Fibroblast of lung (primary cell): ENCODE data around the gene WIPF3. TPM values are rescaled to one million over a fixed set of nuclear protein-coding genes. Genes with fewer than 3 reads are reported as not detected.

Experiments
- DNase-seq, 2 donors: peaks; one replicate each; pipeline versions ENCODE4 v3.0.0 to v3.0.0-alpha.2; 2010; ENCODE audit warnings: low read depth in 2 of 2
- H2AFZ ChIP-seq: 2 replicates; pipeline ENCODE4 v1.5.1; 2012; ENCODE audit warnings: low read length, control low read depth, inconsistent platforms
- H3K27ac ChIP-seq: 2 replicates; pipeline ENCODE4 v1.5.1; 2011; ENCODE audit warnings: low read length, control low read depth; ENCODE audit not compliant: insufficient read depth
- H3K27me3 ChIP-seq: 2 replicates; pipeline ENCODE4 v1.5.1; 2011; ENCODE audit warnings: mild to moderate bottlenecking, low read length; ENCODE audit not compliant: control insufficient read depth, insufficient read depth
- H3K36me3 ChIP-seq: 2 replicates; pipeline ENCODE4 v1.5.1; 2011; ENCODE audit warnings: low read length; ENCODE audit not compliant: control insufficient read depth, insufficient read depth
- H3K4me1 ChIP-seq: 2 replicates; pipeline ENCODE4 v1.5.1; 2011; ENCODE audit warnings: low read length; ENCODE audit not compliant: control insufficient read depth, insufficient read depth; ENCODE audit errors: extremely low read depth
- H3K4me2 ChIP-seq: 2 replicates; pipeline ENCODE4 v1.5.1; 2011; ENCODE audit warnings: low read length, control low read depth; ENCODE audit not compliant: insufficient read depth; ENCODE audit errors: extremely low read depth
- H3K4me3 ChIP-seq, 4 experiments: fragments of 200-600 bp in 1 of 4; sonication (generic) in 1 of 4; replicated peaks in 1 of 4; 2 replicates each; pipeline ENCODE4 v1.5.1; 2011 to 2016; ENCODE audit warnings: low read length in 4 of 4, low read depth in 3 of 4, mild to moderate bottlenecking in 3 of 4, control low read depth in 2 of 4, inconsistent platforms in 1 of 4, mixed read lengths in 1 of 4; ENCODE audit not compliant: insufficient read depth in 1 of 4; ENCODE audit errors: control extremely low read depth in 1 of 4
- H3K79me2 ChIP-seq: 2 replicates; pipeline ENCODE4 v1.5.1; 2012; ENCODE audit warnings: mild to moderate bottlenecking, low read length, inconsistent platforms; ENCODE audit not compliant: control insufficient read depth, insufficient read depth
- H3K9ac ChIP-seq: 2 replicates; pipeline ENCODE4 v1.5.1; 2011; ENCODE audit warnings: mild to moderate bottlenecking, low read length, control low read depth; ENCODE audit not compliant: insufficient read depth
- H3K9me3 ChIP-seq: 2 replicates; pipeline ENCODE4 v1.5.1; 2012; ENCODE audit warnings: low read depth, low read length; ENCODE audit not compliant: control insufficient read depth, insufficient read depth
- H4K20me1 ChIP-seq: 2 replicates; pipeline ENCODE4 v1.5.1; 2011; ENCODE audit warnings: low read length; ENCODE audit not compliant: control insufficient read depth, insufficient read depth; ENCODE audit errors: extremely low read depth
- EZH2 ChIP-seq: IDR thresholded peaks from 2 replicates; pipeline ENCODE4 v1.5.1; 2012; ENCODE audit warnings: low read length, control low read depth, mild to moderate bottlenecking; ENCODE audit errors: missing control alignments
- polyA plus RNA-seq, 2 donors: library from polyadenylated mRNA; depleted of rRNA in 1 of 2; stranded (reverse) in 1 of 2; unstranded in 1 of 2; fragments of >200 nt; gene quantifications; 2 replicates each; pipeline ENCODE4 v1.2.1, GENCODE V29; 2011 to 2012; ENCODE audit warnings: missing spikeins in 1 of 2
- total RNA-seq: library from RNA; depleted of rRNA; stranded (reverse); fragments of >200 nt; gene quantifications from 2 replicates; pipeline ENCODE4 v1.2.1, GENCODE V29; 2014
- TF ChIP-seq, protein P1 (sequence below), 2 donors: IDR thresholded peaks in 1 of 2; conservative IDR thresholded peaks in 1 of 2; 1 replicate in 1 of 2; 2 replicates in 1 of 2; pipeline ENCODE4 v1.5.1; 2011 to 2012; ENCODE audit warnings: low read length in 2 of 2, control low read depth in 1 of 2, inconsistent platforms in 1 of 2, low read depth in 1 of 2, mild to moderate bottlenecking in 1 of 2

The WIPF3 gene
- total and polyA plus RNA-seq, 2 donors (not counting 1 experiment from before 2014, with no cell fraction given) = 0.33 TPM; not detected in 1

DNA sequence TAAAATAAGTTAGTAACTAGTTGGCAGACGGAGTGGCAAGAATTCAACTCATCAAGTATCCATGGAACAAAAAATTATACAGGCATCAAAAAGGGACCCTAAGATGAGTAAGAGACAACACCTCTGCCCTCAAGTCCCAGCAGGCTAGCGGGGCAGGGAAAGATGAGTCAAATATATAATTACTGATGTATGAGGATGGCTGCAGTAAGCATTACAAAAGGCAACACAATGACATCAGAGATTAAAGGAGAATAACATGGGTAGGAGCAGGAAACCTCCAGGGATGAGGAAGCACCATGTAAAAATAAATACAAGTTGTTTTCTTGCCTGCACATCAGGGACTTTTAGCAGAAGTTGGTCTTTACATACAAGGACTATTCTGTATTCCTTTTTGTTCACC lies 133.9 kb downstream of the WIPF3 start:
- Histone ChIP-seq H4K20me1 (no peaks in the 10 kb centered on the region), H3K36me3 (peaks cover 10% of the 10 kb centered on the region), H2AFZ (no peak overlapping the region), H3K27me3 (no peaks in the 10 kb centered on the region), H3K79me2 (no peaks in the 10 kb centered on the region), H3K4me3 (no peak overlapping the region), H3K4me1 (no peaks in the 10 kb centered on the region), H3K9ac (no peak overlapping the region), H3K27ac (no peak overlapping the region), H3K9me3 (no peaks in the 10 kb centered on the region), H3K4me2 (no peak overlapping the region)
- DNase-seq = no peak
- no peak for TF ChIP-seq EZH2
- TF ChIP-seq, protein P1, sequence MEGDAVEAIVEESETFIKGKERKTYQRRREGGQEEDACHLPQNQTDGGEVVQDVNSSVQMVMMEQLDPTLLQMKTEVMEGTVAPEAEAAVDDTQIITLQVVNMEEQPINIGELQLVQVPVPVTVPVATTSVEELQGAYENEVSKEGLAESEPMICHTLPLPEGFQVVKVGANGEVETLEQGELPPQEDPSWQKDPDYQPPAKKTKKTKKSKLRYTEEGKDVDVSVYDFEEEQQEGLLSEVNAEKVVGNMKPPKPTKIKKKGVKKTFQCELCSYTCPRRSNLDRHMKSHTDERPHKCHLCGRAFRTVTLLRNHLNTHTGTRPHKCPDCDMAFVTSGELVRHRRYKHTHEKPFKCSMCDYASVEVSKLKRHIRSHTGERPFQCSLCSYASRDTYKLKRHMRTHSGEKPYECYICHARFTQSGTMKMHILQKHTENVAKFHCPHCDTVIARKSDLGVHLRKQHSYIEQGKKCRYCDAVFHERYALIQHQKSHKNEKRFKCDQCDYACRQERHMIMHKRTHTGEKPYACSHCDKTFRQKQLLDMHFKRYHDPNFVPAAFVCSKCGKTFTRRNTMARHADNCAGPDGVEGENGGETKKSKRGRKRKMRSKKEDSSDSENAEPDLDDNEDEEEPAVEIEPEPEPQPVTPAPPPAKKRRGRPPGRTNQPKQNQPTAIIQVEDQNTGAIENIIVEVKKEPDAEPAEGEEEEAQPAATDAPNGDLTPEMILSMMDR (conservative IDR thresholded peaks at IDR 0.05 in 1 of 2, IDR thresholded peaks at IDR 0.05 in 1 of 2; ENCODE audit: low read depth in 1 of 2, low read length in 2 of 2) = no peak

DNA sequence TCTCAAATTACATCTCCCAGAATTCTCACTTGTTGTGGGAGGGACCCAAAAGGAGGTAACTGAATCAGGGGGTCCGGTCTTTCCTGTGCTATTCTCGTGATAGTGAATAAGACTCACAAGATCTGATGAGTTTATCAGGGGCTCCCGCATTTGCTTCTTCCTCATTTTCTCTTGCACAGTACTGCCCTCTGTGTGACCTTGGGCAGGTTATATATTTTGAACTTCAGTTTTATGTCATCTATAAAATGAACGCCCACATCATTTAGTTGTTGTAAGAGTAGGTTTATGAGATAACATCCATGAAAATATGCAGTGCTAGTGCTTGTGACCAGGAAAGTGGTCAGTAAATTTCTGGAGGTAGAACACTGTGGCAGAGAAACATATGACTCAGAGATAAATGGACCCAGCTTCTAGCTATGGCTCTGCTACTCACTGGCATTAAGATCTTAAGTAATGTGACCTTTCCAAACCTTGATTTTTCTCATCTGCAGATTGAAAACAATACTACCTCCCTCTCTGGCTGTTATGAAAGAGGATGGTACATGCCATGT lies 139.0 kb downstream of the WIPF3 start:
- H3K36me3 ChIP-seq = peaks cover 9% of the 10 kb centered on the region
- H3K9me3 ChIP-seq = no peaks in the 10 kb centered on the region
- DNase-seq = peak in 1 of 2 donors; percentile 29
- H3K27me3 ChIP-seq = no peaks in the 10 kb centered on the region
- H3K9ac ChIP-seq = no peak overlapping the region
- no peak overlapping the region for H3K27ac ChIP-seq
- H3K4me1 ChIP-seq = no peaks in the 10 kb centered on the region
- TF ChIP-seq EZH2 = no peak
- TF ChIP-seq, protein P1 (conservative IDR thresholded peaks at IDR 0.05 in 1 of 2, IDR thresholded peaks at IDR 0.05 in 1 of 2; ENCODE audit: low read depth in 1 of 2, low read length in 2 of 2) = no peak
- no peaks in the 10 kb centered on the region for H3K79me2 ChIP-seq
- H2AFZ ChIP-seq = no peak overlapping the region
- H3K4me3 ChIP-seq = no peak overlapping the region
- H3K4me2 ChIP-seq = no peak overlapping the region
- H4K20me1 ChIP-seq = no peaks in the 10 kb centered on the region

DNA sequence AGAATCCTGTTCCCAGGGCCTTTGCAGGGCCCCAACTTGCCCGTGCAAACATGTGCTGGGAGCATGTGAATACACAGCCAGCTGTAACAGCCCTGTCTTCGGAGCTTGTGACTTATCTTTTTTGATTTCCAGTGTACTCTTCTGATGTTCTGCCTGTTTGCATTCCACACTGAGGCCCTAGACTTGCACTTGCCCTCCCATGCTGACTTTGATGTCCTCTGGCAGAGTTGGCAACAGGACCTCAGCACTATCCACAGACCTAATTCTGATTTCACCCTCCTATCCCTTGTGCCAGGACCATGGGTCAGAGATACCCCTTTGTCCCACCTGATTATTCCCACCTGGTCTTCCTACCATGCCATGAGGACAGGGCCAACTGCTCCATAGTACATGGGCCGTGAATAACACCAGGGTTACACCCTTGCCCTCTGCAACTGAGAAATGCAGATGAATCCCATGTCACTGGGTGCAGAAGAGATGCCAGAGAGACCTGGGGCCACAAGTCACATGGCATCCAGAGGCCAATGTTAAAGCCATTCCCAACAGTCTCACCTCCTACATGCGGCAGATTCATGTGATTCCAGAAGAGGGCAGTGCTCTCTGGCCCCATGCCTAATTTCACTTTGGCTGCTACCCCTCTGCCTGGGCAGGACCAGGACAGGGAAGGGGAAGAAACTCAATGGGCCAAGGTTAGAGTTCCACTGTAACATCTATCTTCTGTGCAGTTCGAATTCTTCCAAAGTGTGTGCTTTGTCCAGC lies 140.3 kb downstream of the WIPF3 start:
- H3K27me3 ChIP-seq = no peaks in the 10 kb centered on the region
- H3K27ac ChIP-seq = no peak overlapping the region
- H3K9me3 ChIP-seq = no peaks in the 10 kb centered on the region
- no peak overlapping the region for H3K4me2 ChIP-seq
- H3K36me3 ChIP-seq = peaks cover 11% of the 10 kb centered on the region
- TF ChIP-seq, protein P1 (conservative IDR thresholded peaks at IDR 0.05 in 1 of 2, IDR thresholded peaks at IDR 0.05 in 1 of 2; ENCODE audit: low read depth in 1 of 2, low read length in 2 of 2) = peak; percentile 18 to 48
- no peak for TF ChIP-seq EZH2
- H4K20me1 ChIP-seq = no peaks in the 10 kb centered on the region
- H3K9ac ChIP-seq = no peak overlapping the region
- no peaks in the 10 kb centered on the region for H3K79me2 ChIP-seq
- no peaks in the 10 kb centered on the region for H3K4me1 ChIP-seq
- H2AFZ ChIP-seq = no peak overlapping the region
- DNase-seq = peak; percentile 17 to 44
- no peak overlapping the region for H3K4me3 ChIP-seq
